ENCODE results near the gene KRTAP2-1.
"Not testable (repeated sequence)": the region's sequence is repeated elsewhere in the genome, so short reads cannot be mapped to it uniquely, and the experiment has no call there.

Gene KRTAP2-1, protein sequence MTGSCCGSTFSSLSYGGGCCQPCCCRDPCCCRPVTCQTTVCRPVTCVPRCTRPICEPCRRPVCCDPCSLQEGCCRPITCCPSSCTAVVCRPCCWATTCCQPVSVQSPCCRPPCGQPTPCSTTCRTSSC
- long read RNA-seq, donor 1 = 0 reads
- long read RNA-seq, donor 2 = 0 reads
- long read RNA-seq, donor 3 = 0 reads
- long read RNA-seq, donor 4 = 0 reads
- long read RNA-seq, donor 5 = 0 reads
- long read RNA-seq, donor 6 = 0 reads
- long read RNA-seq, donor 7 = 0 reads
- long read RNA-seq, donor 8 = 0 reads

DNA sequence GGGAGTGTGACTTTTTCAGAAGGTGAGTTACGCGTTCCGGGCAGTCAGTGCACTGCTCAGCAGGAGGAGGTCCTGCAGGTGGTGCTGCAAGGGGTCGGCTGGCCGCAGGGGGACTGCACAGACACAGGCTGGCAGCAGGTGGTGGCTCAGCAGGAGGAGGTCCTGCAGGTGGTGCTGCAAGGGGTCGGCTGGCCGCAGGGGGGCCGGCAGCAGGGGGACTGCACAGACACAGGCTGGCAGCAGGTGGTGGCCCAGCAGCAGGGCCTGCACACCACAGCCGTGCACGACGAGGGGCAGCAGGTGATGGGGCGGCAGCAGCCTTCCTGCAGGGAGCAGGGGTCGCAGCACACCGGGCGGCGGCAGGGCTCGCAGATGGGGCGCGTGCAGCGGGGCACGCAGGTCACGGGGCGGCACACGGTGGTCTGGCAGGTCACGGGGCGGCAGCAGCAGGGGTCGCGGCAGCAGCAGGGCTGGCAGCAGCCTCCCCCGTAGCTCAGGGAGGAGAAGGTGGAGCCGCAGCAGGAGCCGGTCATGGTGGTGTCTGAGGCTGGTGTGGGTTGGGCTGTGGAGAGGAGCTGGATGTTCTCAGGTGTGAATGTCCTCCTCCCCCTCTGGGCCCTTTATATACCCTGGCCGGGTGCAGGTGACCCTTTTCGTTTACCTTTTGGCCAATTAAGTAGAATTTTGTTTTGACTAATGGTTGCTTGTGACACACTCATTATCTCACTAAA, at the start of gene KRTAP2-1:
Gene KRTAP2-1, minus strand, starts transcription at position 582 of the 731 bp plus-strand sequence. Its CDS starts 49 bp downstream, at position 533.
- not testable (repeated sequence) for DNase-seq

DNA sequence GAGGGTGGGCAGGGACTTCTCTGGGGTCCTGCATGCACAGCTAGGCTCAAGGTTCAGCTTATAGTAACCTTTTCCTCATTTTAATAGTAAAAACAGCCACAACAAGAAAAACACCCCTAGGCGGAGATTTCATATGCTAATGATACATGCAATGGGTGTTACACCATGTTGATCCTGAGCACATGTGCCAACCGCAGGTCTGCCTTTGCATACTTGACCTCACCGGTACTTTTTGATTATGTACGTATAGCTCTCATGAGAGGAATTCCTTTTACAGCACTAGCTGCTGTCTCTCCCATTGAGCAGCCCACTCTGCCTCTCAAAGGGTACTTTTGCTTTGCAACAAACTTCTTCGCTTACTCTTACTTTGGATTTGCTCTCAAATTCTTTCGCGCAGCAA, 48.9 kb upstream of the KRTAP2-1 start:
- no peak for DNase-seq

DNA sequence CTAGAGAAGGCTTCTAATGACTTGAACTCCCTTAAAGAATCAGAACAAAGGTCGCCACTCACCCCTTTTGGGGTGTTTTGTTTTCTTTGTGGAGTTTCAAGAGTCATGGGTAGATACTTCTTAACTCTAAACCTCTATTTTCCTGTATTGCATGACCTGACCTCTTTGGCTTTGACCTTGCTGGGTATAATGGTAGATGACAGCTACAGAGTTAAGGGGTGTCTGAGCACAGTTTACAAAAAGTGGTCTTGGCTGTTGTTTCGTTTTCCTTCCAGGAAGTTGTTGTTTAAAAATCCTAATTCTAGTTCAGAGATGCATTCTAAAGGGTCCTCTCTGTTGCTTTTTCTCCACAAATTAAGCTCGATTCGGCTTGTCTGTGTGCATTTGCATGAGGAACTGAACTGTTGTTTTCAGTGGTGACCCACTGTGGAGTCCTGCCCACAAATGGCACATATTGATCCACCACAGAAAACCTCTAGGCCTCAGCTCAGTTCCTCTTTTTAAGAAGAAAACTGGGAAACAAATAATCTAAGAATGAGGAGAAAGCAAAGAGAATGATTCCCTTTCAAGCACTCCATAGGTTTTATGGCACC, 41.7 kb upstream of the KRTAP2-1 start:
- not testable (repeated sequence) for DNase-seq

DNA sequence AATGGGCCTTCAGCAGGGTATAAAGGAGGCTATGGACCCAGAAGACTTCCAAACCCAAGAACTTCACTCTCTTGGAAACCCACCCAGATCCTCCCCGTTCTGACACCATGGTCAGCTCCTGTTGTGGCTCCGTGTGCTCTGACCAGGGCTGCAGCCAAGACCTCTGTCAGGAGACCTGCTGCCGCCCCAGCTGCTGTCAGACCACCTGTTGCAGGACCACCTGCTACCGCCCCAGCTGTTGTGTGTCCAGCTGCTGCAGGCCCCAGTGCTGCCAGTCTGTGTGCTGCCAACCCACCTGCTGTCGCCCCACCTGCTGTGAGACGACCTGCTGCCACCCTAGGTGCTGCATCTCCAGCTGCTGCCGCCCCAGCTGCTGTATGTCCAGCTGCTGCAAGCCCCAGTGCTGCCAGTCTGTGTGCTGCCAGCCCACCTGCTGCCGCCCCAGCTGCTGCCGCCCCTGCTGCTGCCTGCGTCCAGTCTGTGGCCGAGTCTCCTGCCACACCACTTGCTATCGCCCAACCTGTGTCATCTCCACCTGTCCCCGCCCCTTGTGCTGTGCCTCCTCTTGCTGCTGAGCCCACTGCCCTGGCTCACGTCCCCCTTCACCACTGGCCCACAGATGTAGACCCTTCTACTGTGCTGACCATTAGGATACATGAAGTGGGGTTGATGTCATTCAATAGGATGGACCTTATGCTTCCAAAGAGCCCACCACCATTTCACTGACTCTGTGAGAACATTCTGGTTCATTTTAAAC, 37.2 kb upstream of the KRTAP2-1 start, which contains the start of gene KRTAP4-7:
Gene KRTAP4-7, plus strand, starts transcription at position 51 of the 757 bp plus-strand sequence. Its CDS starts 57 bp downstream, at position 108.
- DNase-seq = not testable (repeated sequence)

DNA sequence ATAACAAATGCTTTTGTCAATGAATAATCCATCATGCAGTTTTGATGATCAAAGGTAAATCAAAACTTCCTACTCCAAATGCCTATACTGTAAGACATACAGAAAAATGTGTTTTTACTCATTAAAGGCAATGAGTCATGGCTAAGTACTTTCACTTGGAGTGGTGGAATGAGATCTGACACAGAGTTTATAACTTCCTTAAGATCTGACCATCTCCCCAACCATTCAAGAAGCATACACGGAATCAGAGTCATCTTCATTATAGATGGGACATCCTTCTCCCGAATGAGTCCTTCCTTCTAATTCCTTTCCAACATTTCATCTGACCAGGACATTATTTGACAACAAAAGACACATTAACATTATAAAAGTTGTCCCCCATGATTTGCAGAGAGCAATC, 36.3 kb upstream of the KRTAP2-1 start:
- not testable (repeated sequence) for DNase-seq

DNA sequence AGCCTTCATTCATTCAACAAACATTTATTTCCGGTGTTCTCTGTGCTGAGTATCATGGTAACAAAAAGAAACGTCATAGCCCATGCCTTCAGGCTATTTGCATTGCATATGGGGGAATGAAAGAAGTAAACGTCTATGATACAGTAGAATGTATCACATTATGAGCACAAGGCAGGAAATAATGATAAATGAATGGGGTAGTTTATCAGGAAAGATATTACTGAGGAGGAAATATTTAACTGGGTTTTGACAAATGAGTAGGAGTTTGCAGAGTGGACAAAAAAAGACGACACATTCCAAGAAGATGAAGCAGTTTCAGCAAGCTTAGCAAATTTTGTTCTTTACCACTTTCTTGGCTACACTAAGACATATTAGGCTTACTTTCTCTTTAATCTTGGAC, 35.5 kb upstream of the KRTAP2-1 start:
- DNase-seq = no peak

DNA sequence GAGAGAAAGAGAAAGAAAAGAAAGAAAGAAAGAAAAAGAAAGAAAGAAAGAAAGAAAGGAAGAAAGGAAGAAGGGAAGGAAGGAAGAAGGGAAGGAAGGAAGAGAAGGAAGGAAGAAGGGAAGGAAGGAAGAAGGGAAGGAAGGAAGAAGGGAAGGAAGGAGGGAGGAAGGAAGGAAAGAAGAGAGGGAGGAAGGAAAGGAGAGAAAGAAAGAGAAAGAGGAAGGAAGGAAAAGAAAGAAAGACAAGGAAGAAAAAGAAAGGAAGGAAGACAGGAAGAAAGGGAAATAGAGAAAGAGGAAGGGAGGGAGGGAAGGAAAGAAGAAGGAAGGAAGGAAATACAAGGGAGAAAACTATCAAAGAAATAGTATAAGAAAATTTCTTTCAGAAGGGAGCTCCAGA, 29.7 kb upstream of the KRTAP2-1 start:
- DNase-seq = no peak

DNA sequence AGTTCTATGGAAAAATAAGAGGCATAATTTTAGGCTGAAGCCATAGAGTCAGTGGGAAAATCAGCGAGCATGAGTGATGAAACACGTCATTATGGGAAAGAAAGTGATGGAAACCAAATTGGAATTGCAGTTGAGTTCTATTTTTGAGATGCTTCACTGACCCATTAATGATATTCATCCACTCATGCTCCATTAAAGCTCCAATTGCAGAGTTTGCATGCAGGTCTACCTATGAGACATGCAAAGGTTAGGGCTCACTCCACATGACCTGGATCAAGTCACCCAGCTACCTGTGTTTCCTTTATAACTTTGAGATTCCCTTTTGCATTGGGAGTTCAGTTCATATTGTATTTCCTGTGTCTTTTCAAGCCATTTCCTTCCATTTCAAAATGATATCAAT, 26.6 kb upstream of the KRTAP2-1 start:
- DNase-seq = no peak

DNA sequence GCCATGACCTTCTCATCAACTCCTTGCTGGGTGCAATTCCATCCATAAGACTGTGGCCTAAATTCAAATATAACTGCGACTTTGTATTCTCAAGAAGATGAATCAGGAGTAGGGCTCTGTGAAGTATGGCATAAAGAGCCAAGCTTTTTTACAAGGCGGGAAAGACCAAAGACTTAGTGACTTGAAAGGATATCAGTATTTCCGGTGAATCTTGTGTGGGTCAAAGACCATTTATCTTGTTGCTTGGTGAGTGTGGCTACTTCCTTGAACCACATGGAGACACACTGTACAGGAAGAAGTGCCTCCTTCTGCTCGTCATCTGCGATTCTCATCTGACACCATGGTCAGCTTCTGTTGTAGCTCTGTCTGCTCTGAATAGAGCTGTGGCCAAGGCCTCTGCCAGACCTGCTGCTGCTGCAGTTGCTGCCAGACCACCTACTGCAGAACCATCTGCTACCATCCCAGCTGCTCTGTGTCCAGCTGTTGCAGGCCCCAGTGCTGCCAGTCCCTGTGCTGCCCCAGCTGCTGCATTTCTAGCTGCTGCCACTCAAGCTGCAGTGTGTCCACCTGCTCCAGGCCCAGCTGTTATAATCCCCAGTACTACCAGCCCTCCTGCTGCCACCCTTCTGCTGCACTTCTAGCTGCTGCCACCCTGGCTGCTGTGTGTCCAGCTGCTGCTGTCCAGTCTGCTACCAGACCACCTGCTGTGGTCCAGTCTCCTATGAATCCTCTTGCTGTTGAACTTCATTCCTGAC, 24.7 kb upstream of the KRTAP2-1 start:
- DNase-seq = no peak

DNA sequence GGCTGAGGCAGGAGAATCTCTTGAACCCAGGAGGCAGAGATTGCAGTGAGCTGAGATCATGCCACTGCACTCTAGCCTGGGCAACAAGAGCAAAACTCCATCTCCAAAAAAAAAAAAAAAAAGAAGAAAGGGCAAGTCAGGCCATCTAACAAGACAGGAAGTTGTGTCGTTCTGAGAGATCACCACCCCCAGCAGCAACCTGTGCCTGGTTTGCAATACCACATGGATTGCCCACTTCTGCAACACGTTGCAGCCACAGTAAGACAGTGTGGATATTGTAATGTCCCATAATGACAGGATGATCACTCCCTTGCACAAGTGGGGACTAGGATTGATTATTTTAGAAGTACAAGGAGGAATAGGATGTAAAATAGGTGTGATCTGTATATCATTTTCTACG, 21.9 kb upstream of the KRTAP2-1 start:
- no peak for DNase-seq

DNA sequence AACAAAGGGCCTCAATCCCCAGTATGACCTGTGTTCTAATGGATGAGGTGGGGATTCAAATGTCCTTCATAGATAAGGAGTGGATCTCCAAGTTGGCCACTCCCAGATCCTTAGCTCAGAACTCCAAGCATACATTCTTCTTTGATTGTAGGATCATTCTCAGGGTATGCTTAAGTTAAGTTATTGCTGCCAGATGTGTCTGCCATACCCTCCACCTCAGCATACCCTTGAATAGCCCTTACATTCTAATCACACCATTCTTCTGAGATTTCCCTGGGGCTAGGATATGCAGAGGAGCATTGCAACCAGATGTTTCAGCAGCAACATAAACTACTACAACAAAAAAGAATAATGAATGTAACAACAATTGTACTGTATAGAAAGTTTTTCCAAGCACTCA, 20.2 kb upstream of the KRTAP2-1 start:
- no peak for DNase-seq

DNA sequence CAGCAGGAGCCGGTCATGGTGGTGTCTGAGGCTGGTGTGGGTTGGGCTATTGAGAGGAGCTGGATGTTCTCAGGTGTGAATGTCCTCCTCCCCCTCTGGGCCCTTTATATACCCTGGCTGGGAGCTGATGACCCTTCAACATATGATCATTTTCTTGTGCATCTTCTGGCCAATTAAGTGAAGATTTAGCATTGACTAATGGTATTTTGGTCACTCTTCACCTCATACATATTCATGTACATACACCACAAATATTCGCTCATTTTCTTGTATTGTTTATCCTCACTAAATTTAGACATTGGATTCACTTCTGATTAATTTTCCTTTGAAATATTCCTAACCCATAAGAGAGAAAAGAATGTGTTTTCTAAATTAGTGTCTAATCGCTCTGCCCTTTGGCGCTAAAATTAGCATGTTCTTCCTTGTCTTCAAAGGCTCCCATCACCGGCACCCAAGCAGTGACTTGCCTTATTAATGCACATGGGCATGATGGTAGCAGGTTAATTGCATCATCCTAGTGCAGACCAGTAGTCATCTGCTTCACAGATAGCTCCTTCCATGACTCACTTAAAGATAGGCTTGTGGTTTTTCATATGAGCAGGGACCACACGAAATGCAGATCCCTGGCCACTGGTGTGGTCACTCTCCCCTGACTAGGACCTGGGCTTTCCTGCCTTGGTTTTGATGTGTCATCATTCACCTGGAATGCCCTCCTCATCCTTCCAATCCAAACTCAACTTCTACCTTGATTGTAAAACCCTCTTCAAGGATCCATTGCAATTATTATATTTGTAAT, 18.9 kb upstream of the KRTAP2-1 start, which contains the start of gene KRTAP2-4:
Gene KRTAP2-4, minus strand, starts transcription at position 51 of the 796 bp plus-strand sequence. Its CDS starts 34 bp downstream, at position 17.
- DNase-seq = no peak

DNA sequence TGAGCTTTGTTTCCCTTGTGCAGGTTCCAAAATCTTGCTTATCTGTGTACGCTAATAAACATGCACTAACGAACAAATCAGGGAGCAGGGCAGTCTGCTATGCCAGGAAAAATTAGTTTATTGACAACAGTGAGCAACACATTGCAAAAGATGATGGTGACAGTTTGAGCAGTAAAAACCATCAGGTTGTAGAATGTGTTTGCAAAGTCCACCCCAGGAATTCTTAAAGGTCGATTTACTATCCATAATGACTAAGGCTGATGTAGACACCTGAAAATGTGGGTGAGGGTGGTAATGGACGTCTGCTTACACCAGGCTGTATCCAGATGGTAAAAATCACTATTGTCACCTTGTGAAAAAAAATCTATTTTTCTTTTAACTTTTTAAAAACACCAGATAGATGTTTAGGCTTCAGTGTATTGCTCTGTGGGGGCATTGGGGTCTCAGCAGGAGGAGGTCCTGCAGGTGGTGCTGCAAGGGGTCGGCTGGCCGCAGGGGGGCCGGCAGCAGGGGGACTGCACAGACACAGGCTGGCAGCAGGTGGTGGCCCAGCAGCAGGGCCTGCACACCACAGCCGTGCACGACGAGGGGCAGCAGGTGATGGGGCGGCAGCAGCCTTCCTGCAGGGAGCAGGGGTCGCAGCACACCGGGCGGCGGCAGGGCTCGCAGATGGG, 18.0 kb upstream of the KRTAP2-1 start:
- DNase-seq = not testable (repeated sequence)

DNA sequence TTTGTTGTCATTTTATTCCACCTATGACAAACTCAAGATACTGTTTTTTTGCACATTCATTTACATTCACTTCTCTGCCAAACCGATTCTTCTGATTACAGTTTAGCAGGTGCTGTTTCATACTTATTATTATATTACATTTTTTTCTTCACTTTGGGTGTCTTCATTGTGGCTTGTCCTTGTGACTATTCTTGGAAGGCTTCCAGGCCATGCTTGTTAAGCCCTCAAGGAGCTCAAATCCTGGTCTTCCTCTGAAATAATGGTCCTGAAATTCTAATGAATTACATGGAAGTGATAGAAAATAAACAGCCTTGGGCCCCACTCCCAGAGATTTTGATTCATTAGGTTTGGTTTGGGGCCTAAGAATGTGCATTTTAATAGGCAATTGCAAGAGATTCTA, 17.2 kb upstream of the KRTAP2-1 start:
- no peak for DNase-seq

DNA sequence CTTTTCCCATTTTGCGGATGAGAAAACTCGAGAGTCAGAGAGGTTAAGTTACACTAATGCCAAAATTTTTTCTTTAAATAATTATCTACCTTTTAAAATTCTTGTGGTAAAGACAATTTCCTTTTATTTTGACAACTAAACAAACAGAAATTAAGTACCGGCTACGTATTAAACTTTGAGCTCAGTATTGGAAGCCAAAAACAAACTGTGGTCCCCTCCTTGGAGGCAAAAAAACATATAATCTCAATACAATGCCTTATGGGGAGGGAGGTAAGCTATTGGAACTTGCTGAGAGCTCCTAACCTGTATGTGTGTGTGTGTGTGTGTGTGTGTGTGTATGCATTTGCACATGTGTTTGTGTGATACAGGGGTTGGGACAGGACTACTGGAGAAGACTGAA, 16.3 kb upstream of the KRTAP2-1 start:
- no peak for DNase-seq

DNA sequence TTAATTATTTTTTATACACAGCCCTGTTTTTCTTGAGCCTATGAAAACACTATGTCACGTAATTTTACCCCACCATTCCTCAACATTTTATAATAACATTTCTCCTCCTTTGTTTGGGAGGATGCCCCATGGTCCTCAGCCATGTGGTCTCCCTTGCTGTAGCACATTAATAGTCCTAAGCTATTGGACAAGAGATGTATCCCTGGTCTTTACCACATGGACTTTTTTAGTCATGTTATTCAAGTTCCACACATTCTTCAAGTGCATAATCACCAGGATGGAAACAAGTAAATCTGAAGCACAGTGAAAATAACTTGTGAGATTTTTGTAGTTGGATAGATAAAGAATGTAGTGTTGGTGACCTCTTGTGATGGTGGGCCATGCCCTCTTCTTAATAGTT, 14.8 kb upstream of the KRTAP2-1 start:
- DNase-seq = no peak

DNA sequence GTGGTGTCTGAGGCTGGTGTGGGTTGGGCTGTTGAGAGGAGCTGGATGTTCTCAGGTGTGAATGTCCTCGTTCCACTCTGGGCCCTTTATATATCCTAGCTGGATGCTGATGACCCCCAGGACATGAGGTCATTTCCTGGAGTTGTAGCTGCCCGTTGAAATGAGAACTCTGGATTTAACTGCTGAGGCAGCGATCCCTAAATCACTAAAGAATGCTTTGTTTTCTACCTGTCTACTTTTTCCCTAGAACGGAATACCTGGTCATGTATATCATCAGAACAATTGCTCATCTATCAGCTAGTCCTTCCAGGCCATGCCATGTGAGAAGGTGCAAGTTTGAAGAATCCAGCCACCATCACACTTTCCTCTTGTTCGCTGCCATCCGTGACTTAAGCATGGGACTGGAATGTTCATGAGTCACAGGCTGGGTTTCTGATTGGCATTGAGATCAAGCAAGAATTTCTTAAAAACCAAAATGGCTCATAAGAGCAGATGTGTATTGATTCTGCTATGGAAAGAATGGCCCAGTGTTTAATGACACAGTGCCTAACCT, 13.0 kb upstream of the KRTAP2-1 start, which contains the start of gene KRTAP2-3:
Gene KRTAP2-3, minus strand, starts transcription at position 63 of the 553 bp plus-strand sequence. CDS start 64 bp downstream, outside the sequence.
- no peak for DNase-seq

DNA sequence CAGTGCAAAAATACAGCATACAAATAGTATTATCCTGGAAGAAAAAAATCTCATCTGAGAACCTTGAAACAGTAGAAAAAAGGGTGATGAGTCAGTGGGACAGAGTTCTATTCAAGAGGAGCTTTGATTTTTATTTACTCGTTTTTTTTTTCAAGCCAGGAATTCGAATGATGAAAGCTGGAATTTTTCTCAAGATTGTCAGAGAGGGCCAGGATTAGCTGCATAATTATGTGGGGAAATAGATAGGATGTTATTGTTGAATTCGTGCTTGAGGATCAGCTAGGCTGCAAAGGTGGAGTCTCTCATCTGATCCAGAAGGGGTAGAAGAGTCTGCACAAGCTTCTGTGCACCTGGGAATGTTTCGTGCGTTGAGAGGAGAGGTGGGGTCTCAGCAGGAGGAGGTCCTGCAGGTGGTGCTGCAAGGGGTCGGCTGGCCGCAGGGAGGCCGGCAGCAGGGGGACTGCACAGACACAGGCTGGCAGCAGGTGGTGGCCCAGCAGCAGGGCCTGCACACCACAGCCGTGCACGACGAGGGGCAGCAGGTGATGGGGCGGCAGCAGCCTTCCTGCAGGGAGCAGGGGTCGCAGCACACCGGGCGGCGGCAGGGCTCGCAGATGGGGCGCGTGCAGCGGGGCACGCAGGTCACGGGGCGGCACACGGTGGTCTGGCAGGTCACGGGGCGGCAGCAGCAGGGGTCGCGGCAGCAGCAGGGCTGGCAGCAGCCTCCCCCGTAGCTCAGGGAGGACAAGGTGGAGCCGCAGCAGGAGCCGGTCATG, 12.3 kb upstream of the KRTAP2-1 start:
- not testable (repeated sequence) for DNase-seq

DNA sequence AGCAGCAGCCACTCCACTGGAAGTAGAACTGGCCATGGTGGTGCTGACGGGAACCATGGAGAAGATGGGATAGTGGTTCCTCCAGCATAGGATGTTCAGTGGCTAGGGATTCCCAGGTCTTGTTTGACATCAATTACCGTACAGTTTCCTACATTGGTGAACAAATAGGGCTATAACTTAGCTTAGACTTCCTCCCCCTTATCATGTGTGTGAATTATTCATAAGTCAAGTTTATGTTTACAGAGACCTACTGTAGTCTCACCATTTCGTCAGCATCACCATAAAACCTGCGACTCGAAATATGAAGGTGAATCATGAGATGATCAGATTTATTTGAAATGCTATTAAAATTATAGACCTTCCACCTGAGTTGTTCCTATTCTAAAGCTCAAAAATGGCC, 11.6 kb upstream of the KRTAP2-1 start:
- DNase-seq = no peak
